GM12891 (cell line): ENCODE results near the gene RELCH.

Source experiments
- DNase-seq: peaks from one replicate; pipeline ENCODE4 v3.0.0; 2011; ENCODE audit warnings: low spot score; ENCODE audit not compliant: insufficient read length
- FAIRE-seq: peaks from 2 replicates; lab custom pipeline; 2011; peaks lifted over from hg19 to GRCh38; lab: Jason Lieb, UNC
- PAX5 ChIP-seq: IDR thresholded peaks from 2 replicates; pipeline ENCODE4 v1.6.1; 2011; ENCODE audit warnings: low read length, moderate library complexity, mild to moderate bottlenecking; ENCODE audit not compliant: insufficient read depth, severe bottlenecking
- POLR2A ChIP-seq: IDR thresholded peaks from 2 replicates; pipeline ENCODE4 v1.6.1; 2011; ENCODE audit warnings: low read depth, low read length, control low read depth
- POLR2AphosphoS5 ChIP-seq: IDR thresholded peaks from 2 replicates; pipeline ENCODE4 v1.6.1; 2011; ENCODE audit warnings: low read depth, low read length, control low read depth
- POU2F2 ChIP-seq: IDR thresholded peaks from 2 replicates; pipeline ENCODE4 v1.6.1; 2011; ENCODE audit warnings: low read depth, mild to moderate bottlenecking, control low read depth, low read length, moderate library complexity
- SPI1 ChIP-seq: IDR thresholded peaks from 2 replicates; pipeline ENCODE4 v1.6.1; 2011; ENCODE audit warnings: low read depth, low read length, control low read depth
- TAF1 ChIP-seq: IDR thresholded peaks from 2 replicates; pipeline ENCODE4 v1.6.1; 2011; ENCODE audit warnings: low read depth, low read length, control low read depth

Gene RELCH

GRCh38 chr18:62326646-62327348, 139.7 kb downstream of the RELCH start:
- TF ChIP-seq SPI1 (no peak), POU2F2 (no peak), PAX5 (no peak)
- no peak for DNase-seq
- FAIRE-seq = no peak

GRCh38 chr18:62327977-62328376, 140.9 kb downstream of the RELCH start:
- DNase-seq (no peak), FAIRE-seq (no peak)
- TF ChIP-seq TAF1 (no peak), POU2F2 (no peak), POLR2A (no peak), SPI1 (no peak), PAX5 (no peak), POLR2AphosphoS5 (no peak)

- TF ChIP-seq POU2F2 (no peak), SPI1 (no peak), PAX5 (no peak), POLR2A (no peak), POLR2AphosphoS5 (no peak), TAF1 (no peak)
- DNase-seq (no peak), FAIRE-seq (no peak)
Measured at GRCh38 chr18:62328586-62329525, 141.8 kb downstream of the RELCH start.

- TF ChIP-seq POLR2AphosphoS5 (no peak), POLR2A (no peak)
- peak; percentile 80 for FAIRE-seq
- no peak for DNase-seq
Measured at GRCh38 chr18:62329691-62330454, 142.8 kb downstream of the RELCH start.

DNA sequence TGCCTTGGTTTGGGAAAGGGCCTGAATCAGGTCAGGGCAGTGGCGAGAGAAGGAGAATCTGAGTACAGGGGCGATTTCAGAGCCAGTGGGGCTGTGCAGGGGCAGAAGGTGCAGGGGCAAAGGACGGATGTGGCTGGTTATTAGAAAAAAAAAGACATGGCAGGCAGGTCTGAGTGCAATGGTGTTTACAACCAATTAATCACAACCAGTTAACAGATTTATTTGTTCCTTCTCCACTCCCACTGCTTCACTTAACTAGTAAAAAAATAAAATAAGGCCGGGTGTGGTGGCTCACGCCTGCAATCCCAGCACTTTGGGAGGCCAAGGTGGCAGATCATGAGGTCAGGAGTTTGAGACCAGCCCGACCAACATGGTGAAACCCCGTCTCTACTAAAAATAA, 143.6 kb downstream of the RELCH start:
- no peak for TF ChIP-seq SPI1
- TF ChIP-seq POU2F2 = no peak
- TF ChIP-seq POLR2A = no peak
- no peak for TF ChIP-seq PAX5
- no peak for TF ChIP-seq TAF1
- no peak for TF ChIP-seq POLR2AphosphoS5
- no peak for FAIRE-seq
- DNase-seq = no peak

- no peak for DNase-seq
- FAIRE-seq = peak; percentile 47
Measured at GRCh38 chr18:62331581-62332356, 144.7 kb downstream of the RELCH start.

GRCh38 chr18:62332431-62332830, 145.4 kb downstream of the RELCH start:
- no peak for TF ChIP-seq POLR2A
- TF ChIP-seq POLR2AphosphoS5 = no peak
- no peak for TF ChIP-seq POU2F2
- TF ChIP-seq SPI1 = no peak
- no peak for TF ChIP-seq PAX5
- no peak for TF ChIP-seq TAF1
- DNase-seq = no peak
- FAIRE-seq = no peak

More at GRCh38 chr18:62331581-62332356, 144.7 kb downstream of the RELCH start:
- no peak for TF ChIP-seq POU2F2
- peak; percentile 59; the same call in 1 of the 2 replicates for TF ChIP-seq SPI1

- TF ChIP-seq POU2F2 (no peak), SPI1 (no peak), POLR2A (no peak), PAX5 (no peak), TAF1 (no peak), POLR2AphosphoS5 (no peak)
- DNase-seq (no peak), FAIRE-seq (no peak)
Measured at GRCh38 chr18:62332964-62333695, 146.1 kb downstream of the RELCH start.
